ENCODE results near the gene MYLK. TPM values are rescaled to one million over a fixed set of nuclear protein-coding genes. Genes with fewer than 3 reads are reported as not detected.
A peak's percentile ranks its signal among the peaks of the same experiment; 100 is the strongest.

Gene MYLK
- total and polyA plus RNA-seq, 11 donors = 3.2 to 20.7 (median 12.4) TPM

GRCh38 chr3:123658852-123659206, 225.3 kb downstream of the MYLK start:
- Histone ChIP-seq H3K4me1 (peaks cover 25 to 71% (median 45%) of the 10 kb centered on the region in 12 donors), H3K27ac (peak overlapping the region in 7 of 12 donors; percentile 13 to 84 (median 39)), H3K4me3 (no peak overlapping the region), H3K9me3 (no peaks in the 10 kb centered on the region), H3K27me3 (no peaks in the 10 kb centered on the region), H3K36me3 (peaks cover 0 to 6% (median 0%) of the 10 kb centered on the region in 9 donors)
- ATAC-seq = no peak
- intact Hi-C loops (cut with DNase I) = loop anchor here in 2 of 10 donors (5.0 to 10.0 kb wide), 2 partner anchors 38 to 46 kb away; no protein-coding TSS in a partner anchor
- 50 to 83% (median 68%) methylated on average over 1 of the region's 1 CpG for WGBS, 4 donors
- DNase-seq = no peak
- TF ChIP-seq POLR2A (IDR thresholded peaks at IDR 0.05) (no peak), CTCF (IDR thresholded peaks at IDR 0.05) (no peak)

- peak overlapping the region in 8 of 12 donors; percentile 13 to 84 (median 32) for H3K27ac ChIP-seq
- H3K9me3 ChIP-seq = no peaks in the 10 kb centered on the region
- H3K36me3 ChIP-seq = peaks cover 0 to 6% (median 0%) of the 10 kb centered on the region in 9 donors
- DNase-seq (peak in 4 of 5 donors; percentile 54 to 77 (median 70)), ATAC-seq (peak in 3 of 4 donors; percentile 30 to 53 (median 38))
- WGBS, 4 donors = 79 to 100% (median 89%) methylated on average over 1 of the region's 1 CpG
- TF ChIP-seq CTCF (IDR thresholded peaks at IDR 0.05) (no peak), POLR2A (IDR thresholded peaks at IDR 0.05) (no peak)
- H3K4me1 ChIP-seq = peaks cover 25 to 75% (median 49%) of the 10 kb centered on the region in 12 donors
- no peak overlapping the region for H3K4me3 ChIP-seq
- intact Hi-C loops (cut with DNase I) = loop anchor here in 2 of 10 donors (5.0 to 10.0 kb wide), 2 partner anchors 39 to 47 kb away; no protein-coding TSS in a partner anchor
- no peaks in the 10 kb centered on the region for H3K27me3 ChIP-seq
Observed at GRCh38 chr3:123658118-123658851, 225.8 kb downstream of the MYLK start.

- ATAC-seq (no peak), DNase-seq (no peak)
- intact Hi-C loops (cut with DNase I) = loop anchor here in 2 of 10 donors (5.0 to 10.0 kb wide), 2 partner anchors 40 to 47 kb away; no protein-coding TSS in a partner anchor
- H3K4me1 ChIP-seq = peaks cover 31 to 82% (median 57%) of the 10 kb centered on the region in 12 donors
- H3K27me3 ChIP-seq = no peaks in the 10 kb centered on the region
- H3K9me3 ChIP-seq = no peaks in the 10 kb centered on the region
- no peak overlapping the region for H3K4me3 ChIP-seq
- no peak for TF ChIP-seq POLR2A (IDR thresholded peaks at IDR 0.05)
- TF ChIP-seq CTCF (IDR thresholded peaks at IDR 0.05) = no peak
- peak overlapping the region in 6 of 12 donors; percentile 13 to 84 (median 24) for H3K27ac ChIP-seq
- peaks cover 0 to 6% (median 0%) of the 10 kb centered on the region in 9 donors for H3K36me3 ChIP-seq
- 66 to 77% (median 72%) methylated on average over 6 of the region's 6 CpGs for WGBS, 4 donors
Observed at GRCh38 chr3:123657568-123657967, 226.6 kb downstream of the MYLK start.

- H3K4me3 ChIP-seq = no peak overlapping the region
- H3K36me3 ChIP-seq = peaks cover 0 to 6% (median 0%) of the 10 kb centered on the region in 9 donors
- TF ChIP-seq POLR2A (IDR thresholded peaks at IDR 0.05) = no peak
- no peak for TF ChIP-seq CTCF (IDR thresholded peaks at IDR 0.05)
- WGBS, 4 donors = 85 to 91% (median 89%) methylated on average over 10 of the region's 10 CpGs
- peak overlapping the region in 2 of 12 donors; percentile 82 to 84 for H3K27ac ChIP-seq
- H3K27me3 ChIP-seq = no peaks in the 10 kb centered on the region
- intact Hi-C loops (cut with DNase I) = loop anchor here in 2 of 10 donors (5.0 to 10.0 kb wide), 2 partner anchors 40 to 48 kb away; no protein-coding TSS in a partner anchor
- H3K4me1 ChIP-seq = peaks cover 31 to 84% (median 59%) of the 10 kb centered on the region in 12 donors
- DNase-seq (no peak), ATAC-seq (no peak)
- H3K9me3 ChIP-seq = no peaks in the 10 kb centered on the region
Observed at GRCh38 chr3:123657111-123657510, 227.0 kb downstream of the MYLK start.
